HG03342 (cell line): ENCODE measurements around the gene DSCAM.

Experiments
- ATAC-seq: cut with Tn5 transposase; IDR thresholded peaks from one replicate; pipeline ENCODE4 v1.9.1; 2021; ENCODE audit warnings: mild to moderate bottlenecking, moderate library complexity; ENCODE audit not compliant: unreplicated experiment

The DSCAM gene

DNA sequence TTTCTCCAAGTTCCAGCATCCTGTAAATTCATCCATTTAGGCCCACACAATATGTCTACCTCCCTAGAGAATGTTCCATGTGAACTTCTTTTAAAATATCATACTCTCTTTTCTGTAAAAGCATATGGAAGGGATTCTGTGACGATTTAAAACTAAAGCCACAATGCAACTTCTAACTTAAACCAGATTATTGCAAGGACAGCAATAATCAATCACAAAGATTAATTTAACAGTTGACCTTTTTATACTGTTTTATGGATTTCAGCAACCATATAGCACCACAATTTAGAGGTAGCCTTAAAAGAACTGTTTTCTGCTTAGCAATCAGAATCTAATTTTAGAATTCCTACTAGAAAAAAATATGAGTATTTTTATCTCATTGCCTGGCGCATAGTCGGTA lies 58.3 kb downstream of the DSCAM start:
- no peak for ATAC-seq

DNA sequence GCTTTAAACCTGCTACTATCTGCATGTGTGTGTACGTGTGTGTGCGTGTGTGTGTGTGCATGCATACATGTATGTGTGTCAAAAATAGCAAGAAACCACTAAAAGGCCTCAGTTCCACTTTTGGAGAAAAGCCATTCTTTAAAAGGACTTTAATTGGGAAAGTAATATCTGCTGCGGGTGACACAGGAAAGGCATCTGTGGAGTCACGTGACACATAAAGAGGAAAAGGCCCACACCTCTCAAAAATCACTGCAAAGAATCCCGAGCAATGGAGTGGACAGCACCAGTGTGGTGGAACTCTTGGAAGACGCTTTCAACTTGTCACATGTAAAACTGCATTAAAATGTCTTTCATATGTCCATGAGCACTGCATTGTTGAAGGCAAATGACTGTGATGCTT lies 63.6 kb downstream of the DSCAM start:
- no peak for ATAC-seq

DNA sequence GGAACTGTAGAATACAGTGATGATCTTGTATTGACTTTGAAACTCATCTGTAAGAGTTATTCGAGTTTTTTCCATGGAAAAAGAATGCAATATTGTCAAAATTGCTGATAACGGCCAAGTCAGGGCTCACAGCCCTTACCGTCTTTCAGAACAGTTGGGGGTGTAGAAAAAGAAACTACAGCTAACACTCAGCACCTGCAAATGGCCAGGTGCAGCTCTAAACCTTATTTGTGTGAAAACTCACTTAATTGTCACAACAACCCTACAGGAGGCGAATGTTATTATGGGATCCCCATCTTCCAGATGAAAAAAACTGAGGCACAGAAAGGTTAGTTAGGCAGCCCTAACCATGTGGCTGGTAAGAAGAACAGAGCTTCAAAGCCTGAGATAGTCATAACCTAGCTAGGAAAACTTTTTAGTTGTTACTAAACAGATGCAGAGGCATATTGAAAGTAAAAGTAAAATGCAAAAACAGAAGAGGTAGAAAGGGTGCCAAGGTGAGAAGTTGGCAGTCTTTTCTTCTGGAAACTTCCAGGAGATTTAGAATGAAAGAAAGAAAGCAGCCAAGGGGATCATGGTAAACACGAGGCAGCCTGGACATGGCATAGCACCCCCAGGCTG lies 76.4 kb downstream of the DSCAM start:
- no peak for ATAC-seq

DNA sequence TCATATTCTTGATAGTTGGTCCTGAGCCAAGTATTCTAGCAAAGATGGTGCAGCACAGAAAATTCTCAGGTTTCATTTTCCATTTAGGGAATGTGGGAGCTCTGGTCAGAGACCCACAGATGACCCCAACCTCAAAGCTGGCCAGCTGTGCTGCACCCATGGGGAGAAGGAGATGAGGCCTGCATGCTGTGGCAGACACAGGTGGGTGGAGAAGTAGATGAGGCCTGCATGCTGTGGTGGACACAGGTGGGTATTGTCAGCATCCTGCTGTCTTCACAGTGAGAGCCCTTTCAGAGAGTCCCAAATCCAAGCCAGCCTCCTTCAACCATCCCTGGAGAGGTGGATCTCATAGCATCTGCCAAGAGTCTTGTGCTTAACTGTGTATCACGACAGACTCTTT lies 77.7 kb downstream of the DSCAM start:
- no peak for ATAC-seq

DNA sequence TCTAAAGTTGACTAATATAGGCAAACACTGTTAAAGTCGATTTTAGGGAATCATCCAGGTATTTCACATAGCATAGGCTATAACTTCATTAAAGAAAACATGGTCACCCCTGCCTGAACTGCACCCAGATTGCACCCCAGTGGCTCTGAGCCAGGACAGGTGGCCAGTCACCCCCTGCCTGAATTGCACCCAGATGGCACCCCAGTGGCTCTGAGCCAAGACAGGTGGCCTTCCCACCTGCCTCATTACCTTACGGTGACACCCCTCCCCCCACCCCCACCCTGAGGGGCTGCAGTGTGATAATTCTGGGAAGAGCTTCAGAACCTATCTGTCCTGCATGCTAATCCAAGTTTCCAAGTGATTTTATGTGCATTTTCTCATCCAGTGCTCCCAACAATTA lies 78.9 kb downstream of the DSCAM start:
- no peak for ATAC-seq

DNA sequence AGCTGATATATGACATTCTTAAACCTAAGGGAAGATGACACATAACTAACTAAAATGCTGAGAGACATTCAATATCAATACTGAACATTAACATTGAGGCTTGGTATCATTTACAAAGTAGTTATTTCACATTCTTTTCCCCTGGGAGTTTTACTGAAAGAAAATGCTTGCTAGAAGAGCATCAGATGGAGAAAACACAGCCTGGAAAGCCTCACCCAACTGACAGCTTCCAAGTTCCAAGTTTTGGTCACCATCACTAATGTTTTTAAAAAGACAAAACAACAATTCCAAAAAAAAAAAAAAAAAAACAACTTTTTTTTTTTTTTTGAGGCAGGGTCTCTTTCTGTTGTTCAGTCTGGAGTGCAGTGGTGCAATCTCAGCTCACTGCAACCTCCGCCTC lies 80.6 kb downstream of the DSCAM start:
- ATAC-seq: no peak

DNA sequence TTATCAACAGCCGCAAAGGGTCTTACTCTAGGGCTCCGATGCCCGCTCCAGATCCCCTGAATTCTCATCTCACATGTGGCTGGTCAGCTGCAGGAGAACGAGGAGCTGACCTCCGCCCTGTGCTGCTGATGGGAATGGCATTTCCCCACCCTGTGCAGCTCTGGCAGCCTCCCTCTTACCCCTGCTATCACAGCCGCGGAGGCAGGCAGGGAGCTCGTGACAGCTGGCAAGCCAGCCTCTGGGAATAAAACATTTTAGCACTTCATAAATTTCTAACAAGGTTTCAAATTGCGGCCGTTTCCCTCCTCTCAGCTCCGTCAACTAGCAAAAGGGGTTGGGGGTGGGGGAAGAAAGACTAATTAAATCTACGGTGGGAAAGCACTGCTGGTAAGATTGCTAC lies 81.1 kb downstream of the DSCAM start:
- no peak for ATAC-seq

DNA sequence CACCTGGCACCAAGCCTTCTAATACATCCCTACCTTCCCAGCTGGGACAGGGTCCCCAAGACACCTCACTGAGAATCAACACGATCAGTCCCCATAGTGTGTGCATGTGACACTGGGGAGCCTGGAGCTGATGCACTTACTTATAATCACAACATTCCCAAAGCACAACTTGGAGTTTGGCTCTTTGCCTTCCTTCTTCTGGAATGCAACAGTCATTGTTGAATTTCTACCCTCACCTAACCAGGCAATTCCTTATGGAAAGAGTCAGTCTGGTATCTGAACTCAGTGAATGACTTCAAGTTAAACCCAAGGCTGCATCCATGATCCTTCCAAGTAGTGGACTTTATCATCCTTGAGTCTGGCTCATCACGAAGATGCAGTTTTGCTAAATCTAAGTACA lies 86.1 kb downstream of the DSCAM start:
- no peak for ATAC-seq

DNA sequence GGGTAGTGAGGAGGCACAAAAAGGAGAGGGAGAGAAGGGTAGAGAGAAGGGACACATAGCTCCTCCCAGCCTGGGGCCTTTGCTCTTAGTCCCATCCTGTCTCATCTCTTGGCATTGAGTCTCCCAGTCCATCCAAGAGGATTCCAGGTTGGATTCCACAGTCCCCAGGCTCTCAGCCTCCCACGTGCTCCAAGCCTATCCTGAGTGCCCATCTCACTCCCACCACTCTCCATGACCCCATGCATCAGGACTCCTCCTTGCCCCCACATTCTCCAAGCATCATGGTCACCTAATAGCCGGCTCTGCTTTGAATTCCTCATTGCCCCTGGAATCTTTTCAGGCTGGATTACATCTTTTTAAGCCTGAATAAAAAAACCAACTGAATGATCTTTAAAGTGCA lies 87.9 kb downstream of the DSCAM start:
- ATAC-seq: no peak

DNA sequence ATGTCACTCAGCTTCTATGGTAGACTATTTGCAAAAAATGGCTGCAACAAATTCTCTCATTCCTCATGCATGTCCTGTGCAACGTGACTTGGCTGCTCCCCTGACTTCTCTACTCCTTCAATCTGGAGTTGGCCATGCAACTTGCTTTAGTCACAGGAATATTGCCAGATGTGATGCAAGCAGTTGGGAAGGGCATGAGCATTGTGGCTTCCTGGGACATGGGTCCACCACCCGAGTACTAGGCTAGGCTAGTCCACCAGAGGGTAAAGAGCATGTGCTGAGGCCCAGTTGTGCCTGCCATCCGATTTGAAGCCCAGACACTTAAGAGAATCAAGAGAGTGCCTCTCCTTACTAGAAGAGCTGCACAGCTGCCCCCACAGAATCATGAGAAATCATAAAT lies 89.6 kb downstream of the DSCAM start:
- no peak for ATAC-seq

DNA sequence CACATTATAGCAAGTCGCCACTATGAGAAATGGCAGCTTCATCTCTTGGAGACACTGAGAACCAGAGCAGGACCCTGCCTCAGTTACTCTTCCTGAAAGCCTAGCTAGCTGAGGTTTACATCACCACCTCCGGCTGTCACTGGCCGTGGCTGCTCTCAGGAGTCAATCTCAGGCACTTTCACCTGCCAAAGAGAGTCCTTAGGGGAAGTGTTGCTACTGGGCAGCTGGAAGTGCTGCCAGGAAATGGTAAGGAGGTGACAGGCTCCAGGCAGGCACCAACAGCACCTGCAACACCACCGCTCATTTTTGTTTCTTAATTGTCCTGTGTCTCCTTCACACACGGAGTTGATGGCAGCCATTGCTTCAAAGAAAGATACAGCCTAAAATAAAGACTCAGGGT lies 92.5 kb downstream of the DSCAM start:
- no peak for ATAC-seq

DNA sequence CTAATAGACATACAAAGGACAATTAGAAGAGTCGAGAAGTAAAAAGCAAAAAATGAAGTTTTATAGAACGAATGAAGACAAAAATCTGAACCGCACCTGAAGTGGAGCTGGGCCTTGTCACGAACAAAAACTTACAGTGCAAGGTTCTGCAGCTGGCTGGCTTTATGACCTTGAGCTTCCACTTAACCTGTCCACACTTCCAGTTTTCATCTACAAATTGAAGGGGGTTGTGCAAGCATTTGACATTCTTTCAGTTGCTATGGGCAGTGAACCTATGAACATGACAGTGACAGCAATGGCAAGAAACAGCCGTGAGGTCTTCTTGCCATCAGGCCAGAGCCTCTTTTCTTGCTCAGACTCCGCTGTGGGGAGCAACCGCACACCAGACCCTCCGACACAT lies 93.2 kb downstream of the DSCAM start:
- no peak for ATAC-seq

DNA sequence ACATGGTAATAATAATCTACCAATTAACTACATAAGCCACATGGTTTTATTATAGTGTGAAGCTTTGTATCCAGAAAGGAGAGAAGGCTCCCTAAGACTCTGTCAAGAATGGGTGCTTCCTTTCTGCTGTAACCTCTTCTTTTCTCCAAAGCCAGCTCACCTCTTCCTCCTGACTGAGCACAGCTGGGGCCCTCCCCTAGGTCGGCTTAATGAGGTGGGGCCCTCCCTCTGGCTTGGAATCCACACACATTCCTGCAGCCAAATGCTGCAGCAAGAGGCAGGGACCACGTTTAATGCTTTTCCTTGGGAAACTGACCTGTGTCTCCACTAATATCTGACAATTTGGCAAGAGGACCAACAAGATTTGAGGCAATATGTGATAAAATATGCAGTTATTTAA lies 94.8 kb downstream of the DSCAM start:
- ATAC-seq: no peak

DNA sequence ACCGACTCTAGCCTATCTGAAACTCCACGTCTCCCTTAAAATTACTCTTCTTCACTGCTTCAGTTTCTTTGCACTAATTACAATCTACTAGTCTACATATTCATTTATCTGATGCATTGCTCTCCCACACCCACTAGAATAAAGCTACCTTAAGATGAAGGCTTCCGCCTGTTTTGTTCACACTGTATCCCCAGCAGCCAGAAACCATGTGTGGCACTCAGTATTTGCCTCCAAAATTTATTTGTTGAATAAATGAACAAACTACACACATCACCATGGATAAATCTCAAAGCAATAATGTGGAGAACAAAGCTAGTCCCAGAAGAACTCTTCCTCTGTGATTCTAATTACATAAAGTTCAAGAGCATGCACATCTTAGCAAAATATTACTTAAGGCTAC lies 95.7 kb downstream of the DSCAM start:
- ATAC-seq: no peak

DNA sequence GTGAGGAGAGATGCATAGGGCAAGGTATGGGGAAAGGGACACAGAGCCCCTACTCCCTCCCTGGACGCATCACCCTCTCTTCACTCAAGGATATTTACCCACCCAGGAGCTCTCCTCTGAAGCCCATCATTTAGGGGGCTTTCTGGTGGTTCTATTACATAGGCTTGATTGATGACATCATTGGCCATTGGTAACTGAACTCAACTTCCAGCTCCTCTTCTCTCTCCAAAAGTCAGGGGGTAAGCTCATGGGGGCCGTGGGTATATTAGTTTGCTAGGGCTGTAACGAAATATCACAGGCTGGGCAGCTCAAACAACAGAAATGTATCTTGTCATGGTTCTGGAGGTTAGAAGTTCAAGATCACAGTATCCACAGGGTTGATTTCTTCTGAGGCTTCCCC lies 110.8 kb downstream of the DSCAM start:
- ATAC-seq: no peak

DNA sequence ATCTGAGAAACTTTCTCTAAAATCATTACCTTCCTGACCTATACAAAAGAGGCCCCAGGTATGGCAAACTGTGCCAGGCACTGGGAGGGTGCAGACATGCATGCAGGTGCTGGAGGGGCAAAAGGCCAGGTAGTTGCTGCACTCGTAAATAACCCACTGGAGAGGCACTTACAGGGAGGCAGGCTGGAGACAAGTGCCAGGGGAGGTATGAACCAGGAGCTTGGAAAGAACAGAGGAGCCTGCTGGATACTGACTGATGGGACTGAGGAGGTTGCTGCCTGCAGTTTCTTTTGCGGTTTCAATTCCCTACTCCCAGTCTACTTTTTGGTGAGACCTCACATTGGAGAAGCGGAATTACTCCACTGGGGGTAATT lies 113.9 kb downstream of the DSCAM start:
- no peak for ATAC-seq

DNA sequence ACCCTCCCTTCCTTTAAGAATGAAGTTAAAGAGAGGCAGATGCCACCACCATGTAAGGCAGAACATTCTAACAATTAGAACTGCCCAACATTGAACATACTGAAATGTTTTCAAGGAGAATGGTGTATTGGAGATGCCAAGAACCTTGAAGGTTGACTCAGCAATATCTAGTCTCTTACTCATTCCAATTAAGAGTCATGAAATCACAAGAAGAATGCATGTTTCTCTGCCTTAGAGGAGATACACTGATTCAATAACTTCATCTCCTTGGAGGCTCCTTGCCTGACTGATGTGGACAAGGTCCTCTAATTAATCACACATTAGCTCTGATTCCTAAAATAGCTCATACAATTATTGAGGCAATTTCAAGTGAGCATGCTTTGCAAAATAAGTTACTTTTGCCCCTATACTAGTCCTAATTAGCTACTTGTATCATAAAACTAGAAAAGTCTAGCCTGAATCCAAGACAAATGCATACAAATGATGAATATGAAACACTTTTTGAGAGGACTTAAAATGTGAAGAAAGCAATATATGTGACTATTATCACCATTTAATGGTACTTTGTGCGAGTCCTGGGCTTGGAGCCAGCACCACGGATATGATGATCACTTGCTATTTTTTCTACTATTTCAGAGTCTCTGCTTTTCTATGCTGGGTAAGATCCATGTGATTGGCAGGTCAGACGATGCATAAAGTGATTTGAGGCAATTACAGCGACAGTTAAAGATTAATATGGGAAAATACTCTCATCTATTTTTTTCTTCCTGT lies 114.5 kb downstream of the DSCAM start:
- no peak for ATAC-seq

DNA sequence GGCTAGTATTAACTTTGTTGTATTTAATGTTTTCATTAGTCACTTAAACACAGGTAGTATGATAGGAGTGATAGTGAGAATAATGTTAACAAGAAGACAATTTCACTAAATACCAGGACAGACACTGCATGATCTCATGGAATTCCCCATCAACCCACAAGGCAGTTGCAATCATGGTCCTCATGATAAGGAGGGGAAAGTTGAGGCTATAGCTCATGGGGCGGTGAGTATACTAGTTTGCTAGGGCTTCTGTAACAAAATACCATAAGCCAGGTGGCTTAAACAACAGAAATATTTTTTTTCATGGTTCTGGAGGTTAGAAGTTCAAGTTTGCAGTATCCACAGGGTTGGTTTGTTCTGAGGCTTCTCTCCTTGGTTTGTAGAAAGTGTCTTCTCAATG lies 115.8 kb downstream of the DSCAM start:
- ATAC-seq: no peak

DNA sequence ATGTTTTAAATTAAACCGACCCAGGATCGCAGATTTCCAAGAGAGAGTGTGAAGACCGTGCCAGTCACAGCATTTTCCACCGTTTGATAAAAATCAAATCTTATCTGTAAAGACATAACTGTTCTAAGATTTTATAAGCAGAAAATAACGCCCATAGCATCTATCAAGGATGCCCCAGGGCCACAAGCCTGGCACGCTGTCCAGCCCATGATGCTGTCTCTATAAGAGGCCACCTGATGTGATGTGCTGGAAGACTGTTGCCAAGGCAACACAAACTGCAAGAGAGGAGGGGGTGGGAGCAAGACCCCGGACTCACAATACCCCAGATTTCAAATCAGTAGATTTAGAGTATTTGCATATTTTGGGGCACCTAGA lies 116.5 kb downstream of the DSCAM start:
- ATAC-seq: no peak

DNA sequence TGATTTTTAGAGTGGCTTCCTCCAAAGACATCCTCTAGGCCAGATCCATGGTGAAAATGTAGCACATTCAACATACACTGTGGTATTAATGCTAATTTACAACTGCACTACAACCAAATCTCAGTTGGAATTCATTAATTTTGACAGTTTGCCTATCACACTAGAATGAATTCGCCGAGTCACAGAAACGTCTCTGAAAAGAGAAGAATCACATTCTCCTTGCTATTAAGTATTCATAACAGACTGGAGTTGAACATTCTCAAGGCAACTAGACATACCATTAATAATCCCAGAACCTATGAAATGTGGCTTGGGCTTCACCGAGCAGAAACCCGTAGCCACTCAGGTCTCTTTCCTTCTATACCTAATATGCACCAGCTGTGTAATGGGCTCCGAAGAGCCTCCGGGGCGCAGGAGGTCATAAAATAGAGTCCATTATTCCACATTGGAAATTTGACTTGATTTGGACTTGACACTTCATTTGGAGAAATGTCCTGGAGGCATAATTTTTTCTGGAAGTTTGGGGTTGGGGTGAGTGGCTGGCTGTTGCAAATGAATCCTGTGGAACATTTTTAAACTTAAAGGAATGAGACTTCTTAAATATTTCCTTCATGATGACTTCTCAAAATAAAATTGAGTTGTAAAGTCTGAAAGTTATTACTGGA lies 117.1 kb downstream of the DSCAM start:
- no peak for ATAC-seq

DNA sequence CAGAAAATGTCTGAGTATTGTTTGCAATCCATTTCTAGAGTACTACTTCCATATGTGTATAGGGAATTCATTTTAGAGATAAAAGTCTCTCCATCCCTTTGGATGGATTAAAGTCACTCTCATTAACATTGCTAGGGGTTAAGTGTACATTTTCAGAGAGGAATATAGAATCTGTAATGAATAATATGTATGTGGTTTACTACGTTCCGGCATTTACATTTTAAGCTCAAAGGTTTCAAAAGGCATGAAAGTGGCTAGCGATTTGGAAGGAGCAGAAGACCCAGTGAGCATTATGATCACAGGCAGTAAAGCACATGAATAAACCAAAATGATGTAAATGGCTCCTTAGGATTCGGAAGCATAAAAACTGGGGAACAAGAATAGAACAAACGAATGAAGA lies 123.0 kb downstream of the DSCAM start:
- no peak for ATAC-seq

DNA sequence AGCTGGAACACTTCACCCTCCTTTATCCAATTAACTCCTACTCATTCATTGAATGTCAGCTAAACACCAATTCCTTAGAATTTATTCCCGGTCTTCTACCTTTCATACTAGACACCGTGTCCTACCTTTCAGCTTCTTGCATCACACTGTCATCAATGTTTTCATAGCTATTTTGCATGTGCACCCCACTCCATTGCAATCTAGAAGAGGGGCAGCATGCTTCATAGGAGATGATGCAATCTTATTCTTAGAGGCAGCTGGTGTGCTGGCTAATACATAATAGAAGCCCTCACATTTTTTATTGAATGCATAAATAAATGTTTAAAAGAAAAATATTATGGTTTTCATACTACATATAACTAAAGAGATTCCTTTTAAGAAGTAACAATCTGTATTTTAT lies 123.6 kb downstream of the DSCAM start:
- ATAC-seq: no peak

DNA sequence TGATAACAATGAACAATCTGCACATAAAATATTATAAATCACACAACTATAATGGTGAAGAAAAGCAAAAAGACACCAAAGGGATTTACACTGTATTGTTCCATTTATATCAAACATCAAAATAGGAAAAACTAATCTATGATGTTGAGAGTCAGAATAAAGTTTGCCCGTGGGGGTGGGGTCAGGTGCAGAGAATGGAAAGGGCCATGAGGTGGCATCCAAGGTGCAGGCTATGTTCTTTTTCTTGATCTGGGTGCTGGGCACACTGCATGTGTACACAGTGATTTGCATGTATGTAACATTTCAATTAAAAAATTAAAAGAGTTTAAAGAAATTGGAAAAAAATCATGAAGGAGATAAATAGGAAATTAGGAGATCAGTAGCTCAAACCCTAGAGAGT lies 127.3 kb downstream of the DSCAM start:
- ATAC-seq: no peak
